ENCODE data around the gene SPRY2.
A peak's percentile ranks its signal among the peaks of the same experiment; 100 is the strongest.
"Not testable (repeated sequence)": the region's sequence is repeated elsewhere in the genome, so short reads cannot be mapped to it uniquely, and the experiment has no call there.

The SPRY2 gene, protein sequence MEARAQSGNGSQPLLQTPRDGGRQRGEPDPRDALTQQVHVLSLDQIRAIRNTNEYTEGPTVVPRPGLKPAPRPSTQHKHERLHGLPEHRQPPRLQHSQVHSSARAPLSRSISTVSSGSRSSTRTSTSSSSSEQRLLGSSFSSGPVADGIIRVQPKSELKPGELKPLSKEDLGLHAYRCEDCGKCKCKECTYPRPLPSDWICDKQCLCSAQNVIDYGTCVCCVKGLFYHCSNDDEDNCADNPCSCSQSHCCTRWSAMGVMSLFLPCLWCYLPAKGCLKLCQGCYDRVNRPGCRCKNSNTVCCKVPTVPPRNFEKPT

DNA sequence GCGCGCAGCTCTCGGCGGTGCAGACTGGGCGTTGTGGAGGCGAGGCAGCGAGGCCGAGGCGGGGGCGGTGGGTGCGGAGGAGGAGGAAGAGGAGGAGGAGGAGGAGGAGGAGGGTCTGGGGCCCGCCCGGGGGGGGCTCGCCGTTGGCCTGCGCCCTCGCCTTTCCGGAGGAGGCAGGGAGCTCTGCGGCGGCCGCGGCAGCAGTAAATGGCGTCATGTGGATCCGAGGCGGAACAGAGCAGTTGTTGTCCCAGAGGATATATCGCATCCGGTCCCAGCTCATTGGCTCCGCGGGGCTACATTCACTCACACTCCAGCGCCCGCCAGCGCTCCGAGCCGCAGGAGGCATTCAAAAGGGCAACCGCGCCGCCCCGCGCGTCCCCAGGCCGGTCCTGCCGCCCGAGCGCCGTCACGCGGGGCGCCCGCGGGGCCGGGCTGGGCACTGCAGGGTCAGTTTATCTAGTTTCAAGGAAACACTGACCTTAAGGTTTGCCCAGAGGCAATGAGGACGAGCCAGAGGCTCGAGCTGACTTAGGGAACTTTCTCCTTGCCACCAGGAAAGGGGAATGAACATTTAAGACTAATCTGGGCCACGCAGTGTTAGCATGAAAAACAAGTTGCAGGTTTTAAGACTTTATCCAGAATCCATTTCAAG is at the start of gene SPRY2:
TSS of gene SPRY2 (minus strand) at position 26 of the 655 bp plus-strand sequence. CDS start 3,421 bp downstream, outside the sequence.
- DNase-seq = peak; percentile 27

DNA sequence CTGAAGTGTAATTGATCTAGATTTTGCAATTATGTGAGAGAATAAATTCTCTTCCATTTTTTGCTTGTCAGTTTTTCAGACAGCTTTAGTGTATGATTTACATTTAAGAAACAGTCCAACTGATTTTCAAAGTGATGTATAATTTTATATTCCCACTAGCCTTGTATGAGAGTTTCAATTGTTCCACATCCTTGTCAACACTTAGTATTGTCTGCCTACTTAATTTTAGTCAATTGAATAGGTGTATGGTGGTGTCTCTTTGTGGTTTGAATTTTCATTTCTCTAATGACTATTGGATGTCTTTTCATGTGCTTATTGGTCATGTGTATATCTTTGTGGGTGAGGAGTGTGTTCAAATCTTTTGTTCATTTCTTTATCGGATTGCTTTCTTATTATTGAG is 49.4 kb upstream of the SPRY2 start:
- DNase-seq = no peak

DNA sequence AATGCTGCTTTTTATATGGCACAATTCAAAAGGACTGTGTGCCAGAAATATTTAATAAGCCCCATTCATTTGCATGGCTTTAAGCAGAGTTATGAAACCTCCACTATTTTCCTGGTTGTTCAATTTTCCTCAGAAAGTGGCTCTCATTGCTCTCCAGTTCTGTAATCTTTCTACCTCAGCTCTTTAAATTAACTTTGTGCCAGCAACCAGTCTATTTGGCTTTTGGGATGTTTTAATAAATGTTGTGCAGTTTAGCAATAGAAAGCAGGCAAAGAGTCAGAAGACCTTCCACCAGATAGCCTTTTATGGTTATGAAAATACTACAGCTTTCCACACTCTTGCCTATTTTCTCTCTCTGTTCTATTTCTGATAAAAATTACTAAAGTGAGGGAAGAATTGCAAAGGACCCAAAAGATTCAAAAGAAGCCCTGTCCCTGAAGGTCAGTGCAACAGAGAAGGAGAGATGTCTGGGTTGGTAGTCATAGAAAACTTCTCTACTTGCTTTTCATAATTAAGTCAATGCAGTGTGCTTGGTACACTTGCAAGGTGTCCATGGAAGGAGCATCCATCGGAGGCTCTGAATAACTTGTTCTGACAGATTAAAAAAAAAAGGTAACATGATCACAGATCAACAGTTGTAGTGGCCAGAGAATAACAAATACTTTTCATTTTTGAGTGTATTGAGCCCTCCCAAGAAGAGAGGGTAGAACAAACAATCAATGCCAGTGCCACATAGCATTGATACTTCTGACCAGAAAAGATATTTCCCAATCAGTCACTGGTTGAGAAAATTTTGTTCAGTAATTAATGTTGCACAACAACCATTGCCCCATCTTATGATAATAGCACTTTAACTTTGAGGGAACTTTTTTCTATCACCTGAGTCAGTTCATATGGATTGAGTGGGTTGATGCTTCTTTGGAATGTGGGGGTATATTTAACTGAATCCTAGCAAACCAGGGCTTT is 48.4 kb upstream of the SPRY2 start:
- DNase-seq = no peak

DNA sequence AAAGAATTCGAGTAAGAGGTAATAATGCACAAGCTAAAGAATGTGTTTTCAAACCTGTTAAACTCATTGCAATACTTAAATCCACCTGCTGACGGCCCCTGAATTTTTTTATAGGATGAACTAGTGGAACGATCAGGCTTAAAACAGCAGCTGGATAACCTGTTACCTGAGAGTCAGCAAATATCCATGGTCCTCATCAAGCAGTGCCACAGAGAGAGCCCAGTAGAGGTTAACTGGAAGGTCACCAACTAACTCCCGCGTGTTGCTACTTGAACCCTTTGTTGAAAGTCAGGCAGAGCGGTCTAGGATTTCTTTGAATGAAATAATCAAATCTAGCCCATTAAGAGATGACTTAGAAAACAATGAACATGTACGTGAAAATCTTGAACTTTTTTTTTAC is 47.6 kb upstream of the SPRY2 start:
- DNase-seq = no peak

DNA sequence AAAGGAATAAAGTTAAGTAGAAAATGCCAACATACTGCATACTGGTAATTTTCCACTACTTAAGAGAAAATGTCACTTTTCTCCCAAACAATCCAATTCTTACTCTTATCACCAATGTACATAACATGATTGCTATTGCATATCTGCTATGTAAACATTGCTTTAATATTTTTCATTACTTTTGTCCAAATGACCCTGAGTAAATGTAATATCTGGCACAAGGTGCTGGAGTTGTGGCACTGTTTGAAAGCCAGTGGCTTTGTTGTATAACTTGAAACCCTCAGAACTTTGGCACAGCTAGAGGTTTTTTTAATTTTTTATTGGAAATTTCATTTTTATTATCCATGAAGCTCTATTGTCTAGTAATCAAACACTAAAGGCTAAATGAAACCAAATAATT is 45.7 kb upstream of the SPRY2 start:
- no peak for DNase-seq

DNA sequence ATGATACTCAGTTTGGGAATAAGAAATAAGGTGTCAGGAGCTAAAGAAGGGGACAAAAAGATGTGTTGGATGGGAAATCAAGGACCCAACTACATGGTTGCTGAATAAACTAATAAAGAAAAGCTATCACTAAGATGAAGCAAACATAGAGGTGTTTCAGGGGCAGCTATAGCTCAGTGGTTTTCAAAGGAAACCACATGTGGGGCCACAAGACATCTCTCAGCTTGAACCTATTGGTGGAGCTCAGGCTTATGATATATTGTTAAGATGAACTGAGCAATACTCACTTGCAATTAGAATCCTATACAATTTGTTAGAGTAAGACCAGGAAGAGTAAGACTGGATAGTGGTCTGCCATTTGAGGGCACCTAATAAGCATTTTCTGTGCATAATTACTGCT is 45.1 kb upstream of the SPRY2 start:
- DNase-seq = no peak

DNA sequence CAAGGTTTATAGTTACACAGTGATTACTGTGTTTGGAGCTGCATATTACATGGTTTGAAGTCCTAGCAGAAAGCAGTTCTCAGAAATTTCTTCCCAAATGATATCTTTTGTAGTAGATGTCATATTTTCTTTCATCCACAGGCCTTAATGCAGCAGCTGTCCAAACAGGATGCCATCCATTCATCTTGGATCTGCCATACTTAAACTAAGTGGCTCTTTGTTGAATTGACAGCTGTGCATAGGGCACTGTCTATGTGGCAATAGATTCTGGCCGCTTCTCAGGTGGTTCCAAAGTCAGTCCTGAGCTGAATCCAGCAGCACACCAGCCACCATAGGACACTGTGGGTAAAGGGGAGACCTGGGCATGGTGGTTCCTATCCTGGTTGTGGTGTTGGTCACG is 41.6 kb upstream of the SPRY2 start:
- DNase-seq = no peak

DNA sequence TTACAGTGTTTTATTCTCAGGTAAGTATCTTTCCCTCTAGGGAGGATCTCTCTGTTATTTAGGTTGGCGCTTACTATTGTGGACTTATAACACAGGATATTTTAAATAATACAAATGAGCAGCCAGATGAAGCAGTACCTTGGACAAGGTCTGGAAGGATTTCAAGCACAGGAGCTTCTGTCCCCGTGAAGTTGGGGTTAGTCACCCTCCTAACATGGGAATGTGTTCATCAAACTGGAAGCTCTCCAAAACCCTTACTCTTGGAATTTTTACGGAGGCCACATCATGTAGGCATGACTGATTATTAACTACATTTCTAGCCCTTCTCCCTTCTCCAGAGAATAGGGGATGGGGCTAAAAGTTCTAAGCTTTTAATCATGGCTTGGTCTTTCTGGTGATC is 38.3 kb upstream of the SPRY2 start:
- DNase-seq = no peak

DNA sequence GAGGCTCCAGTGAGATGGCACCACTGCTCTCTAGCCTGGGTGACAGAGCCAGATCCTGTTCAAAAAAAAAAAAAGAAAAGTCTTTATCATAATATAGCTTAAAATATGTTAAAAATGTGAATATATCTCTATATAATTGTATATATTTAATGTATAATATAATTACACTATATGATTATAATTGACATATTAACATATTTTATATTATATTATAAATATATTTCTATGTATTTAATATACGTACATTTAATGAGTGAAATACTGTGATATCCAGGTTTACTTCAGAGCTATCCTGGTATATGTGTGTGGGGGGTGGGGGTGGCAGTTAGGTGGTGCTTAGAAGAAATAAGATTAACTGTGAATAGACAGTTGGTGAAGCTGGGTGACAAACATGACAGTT is 35.6 kb upstream of the SPRY2 start:
- DNase-seq = no peak

DNA sequence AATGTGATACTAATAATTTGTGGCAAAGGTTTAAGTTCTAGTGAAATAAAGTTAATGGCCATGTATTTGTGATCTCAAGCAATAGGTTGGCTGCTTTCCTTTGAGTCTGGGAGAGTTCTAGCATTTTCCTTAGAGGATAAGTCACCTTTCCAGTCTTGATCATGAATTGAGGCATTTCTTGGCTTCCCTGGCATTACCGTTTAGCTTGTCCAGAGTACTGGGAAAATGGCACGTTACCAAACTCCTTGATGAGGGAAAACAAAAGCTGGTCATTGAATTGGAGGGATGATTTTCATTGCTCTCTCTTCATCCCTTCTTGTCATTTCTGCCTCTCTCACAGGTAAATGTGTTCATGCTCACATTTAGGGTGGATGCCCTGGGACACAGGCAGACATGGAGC is 34.0 kb upstream of the SPRY2 start:
- DNase-seq = no peak

DNA sequence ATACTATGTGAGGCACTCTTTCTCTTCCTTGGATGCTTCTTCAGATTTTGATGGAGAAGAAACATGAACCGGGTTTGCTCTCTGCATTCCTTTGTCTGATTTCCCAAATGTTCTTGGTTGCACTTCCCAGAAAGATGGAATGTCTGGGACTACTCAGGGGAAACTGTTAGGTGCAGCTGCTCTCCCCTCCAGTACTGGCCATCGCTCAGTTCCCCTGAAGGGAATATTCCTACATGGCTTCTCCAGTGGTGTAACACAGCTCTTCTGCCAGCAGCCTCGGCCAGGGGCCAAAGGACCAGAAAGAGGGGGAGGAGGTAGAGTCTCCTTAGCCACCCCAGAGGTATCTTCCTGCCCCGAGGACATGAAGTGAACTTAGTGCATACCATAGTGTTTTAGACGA is 33.5 kb upstream of the SPRY2 start:
- no peak for DNase-seq

DNA sequence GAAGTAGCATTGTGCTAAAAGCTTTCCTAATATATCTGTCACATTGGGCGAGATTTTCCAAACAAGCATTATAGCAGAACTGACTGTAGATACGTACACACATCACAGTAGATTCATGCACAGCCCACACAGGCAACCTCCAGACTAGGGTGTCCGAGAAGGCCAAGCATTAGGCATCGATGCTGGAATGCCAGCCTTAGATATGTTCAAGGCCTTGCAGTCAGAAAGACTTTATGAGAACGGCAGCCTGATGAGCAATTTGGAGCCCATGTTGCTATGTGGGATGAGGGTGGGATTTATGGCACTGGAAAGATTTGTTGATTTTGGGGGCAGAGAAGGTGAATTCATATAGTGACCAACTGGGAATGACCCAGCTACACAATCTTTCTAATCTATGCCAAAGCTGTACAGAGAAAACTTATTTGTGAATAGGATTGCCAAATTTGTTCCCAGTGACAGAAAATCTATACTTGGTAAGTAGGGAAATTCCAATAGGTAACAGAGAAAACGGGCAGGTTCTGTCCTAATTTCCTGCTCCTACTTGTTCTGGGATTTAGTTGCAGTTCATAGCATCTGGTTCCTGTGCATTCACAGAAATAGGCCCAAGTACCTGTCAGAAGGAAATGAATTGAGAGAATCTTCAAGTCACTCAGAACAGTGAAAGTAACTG is 31.0 kb upstream of the SPRY2 start:
- no peak for DNase-seq

DNA sequence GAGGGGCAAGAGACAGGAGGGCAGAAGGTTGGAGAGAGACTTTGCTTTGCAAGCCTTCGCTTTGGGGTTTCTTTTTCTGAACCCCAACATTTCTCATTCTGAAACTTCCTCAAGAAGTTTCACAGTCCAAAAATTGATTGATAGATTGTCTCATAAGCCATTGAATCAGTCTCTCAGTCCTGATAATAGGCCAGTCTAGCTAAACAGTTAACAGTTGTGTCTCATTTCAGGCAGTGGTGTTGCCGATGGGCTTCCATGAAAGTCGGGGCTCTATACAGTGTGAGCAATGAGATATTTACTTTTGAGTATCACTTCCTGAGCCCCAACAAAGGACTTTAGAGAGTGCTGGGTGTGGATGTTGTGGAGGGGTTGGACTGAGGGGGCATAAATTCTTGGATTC is 26.5 kb upstream of the SPRY2 start:
- no peak for DNase-seq

DNA sequence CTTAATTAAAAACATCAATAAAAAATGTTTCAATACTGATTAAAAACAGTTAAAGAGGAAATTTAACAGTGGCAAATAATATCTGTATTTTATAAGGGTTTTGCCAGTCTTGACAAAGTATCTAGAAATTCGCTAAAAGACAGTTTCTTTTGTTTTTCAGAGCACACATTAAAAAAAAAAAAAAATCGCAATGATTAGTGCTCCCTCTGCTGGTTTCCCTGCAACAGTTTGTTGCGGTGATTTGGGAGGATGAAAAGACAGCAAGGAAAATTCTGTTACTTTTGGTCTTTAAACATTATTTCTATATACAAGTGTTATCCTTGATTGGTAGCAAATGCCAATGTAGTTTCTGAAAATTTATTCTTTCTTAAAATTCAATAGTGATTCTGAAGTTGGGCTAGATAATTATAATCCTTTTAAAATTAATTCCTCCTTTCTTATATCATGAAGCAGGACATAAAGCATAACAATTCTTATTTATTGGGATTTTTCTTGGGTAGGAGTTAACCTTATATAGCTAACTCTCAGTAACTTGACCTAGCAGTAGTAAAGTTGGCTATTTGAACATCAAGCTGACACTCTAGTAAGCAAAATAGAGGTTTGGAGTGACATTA is 23.1 kb upstream of the SPRY2 start:
- no peak for DNase-seq

DNA sequence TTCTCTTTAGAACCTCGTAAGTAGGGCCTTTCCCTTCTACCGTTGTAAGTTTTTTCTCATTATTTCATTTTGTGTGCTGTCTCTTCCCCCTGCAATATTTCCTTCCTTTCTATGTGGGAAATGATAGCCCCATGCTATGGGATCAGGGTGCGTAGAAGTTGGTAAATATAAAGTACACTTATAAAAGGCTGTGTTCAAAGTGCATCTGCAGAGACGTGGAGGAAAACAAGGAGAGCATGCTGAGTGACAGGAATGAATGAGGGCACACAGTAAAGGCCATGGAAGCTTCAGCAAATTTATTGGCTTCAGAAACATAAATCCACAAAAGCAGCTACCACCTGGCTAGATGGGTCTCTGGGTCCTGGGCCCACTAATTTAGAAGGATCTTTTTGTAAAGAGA is 21.6 kb upstream of the SPRY2 start:
- no peak for DNase-seq

DNA sequence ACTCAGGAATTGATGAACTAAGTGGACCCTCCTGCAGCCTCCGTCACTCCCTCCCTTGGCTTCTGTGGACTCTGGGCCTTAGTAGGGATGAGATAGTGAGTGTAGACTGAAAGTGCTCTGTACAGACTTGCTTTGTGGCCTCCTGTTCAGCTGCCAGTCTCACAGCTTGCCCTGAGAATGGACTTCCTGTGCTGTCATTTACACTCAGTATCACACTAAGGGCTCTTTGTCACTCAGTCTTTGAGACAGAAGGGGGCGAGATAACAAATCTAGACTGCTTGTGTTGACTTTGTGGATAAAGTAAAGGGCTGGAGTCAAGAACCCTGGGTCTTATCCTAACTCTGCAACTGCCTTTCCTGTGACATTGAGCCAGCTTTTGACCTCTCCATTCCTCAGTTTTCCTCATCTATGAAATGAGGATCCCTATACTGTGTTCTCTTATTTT is 21.0 kb upstream of the SPRY2 start:
- DNase-seq = no peak

DNA sequence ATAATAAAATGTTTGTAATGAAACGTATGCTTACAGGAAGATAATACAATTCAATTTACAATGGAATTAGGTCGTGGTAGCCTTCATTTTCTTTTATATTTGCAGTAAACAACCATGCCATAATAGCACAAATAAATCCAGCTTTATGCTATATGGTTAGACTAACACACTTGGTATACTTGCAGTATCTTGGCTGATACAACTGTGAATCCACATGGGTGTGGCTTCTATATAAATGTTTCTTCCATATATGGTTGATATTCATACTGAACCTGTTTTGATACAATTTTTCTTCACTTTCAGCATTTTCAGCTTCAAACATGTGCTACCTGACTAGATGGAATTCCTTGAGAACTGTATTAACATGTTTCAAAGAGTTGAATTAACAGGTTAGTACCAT is 20.4 kb upstream of the SPRY2 start:
- DNase-seq = no peak

DNA sequence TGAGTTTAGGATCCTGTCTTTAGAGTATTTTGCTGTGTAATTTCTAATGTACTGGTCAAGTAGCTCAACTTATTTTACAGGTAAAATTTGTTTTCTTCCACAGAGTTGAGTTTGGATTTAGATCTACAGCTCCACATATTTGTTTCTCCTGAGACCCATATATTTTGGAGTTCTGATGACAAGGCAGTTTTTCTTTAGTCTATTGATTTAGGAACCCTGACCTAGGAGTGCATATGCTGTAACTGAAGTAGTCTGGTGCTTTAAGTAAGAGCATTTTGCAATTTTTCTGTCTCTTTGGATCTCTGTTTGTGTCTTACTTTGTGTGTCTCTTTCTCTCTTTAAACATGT is 19.5 kb upstream of the SPRY2 start:
- no peak for DNase-seq

DNA sequence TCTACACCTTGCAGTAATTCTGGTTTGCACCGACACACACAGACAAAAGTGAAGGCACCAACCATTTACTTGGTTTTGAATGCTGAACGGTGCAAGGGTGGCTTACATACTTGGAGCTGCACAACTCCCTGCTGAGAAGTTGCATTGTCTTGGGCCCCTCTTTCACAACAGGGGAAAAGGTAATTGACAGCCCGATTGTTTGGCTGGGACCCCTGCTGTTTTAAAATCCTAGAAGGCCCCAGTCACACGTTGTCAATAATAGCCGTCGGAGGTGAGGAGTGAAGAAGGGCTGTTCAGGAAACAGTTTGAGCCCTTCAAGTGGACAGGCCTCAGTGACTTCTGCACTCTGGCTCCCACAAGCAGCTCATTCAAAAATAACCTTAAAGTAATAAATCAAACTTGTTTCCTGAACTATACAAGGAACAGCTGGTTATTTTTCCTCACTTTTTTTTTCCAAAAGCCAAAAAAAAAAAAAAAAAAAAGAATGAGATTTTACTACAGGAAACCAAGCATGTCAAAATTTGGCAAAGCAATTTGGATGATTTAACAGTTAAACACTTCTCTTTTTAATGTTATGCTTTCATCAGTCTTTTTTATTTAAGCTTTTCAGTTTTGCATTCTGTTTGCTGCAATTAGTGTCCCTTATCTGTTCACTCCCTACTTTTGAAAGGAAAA is 19.0 kb upstream of the SPRY2 start:
- DNase-seq = no peak

DNA sequence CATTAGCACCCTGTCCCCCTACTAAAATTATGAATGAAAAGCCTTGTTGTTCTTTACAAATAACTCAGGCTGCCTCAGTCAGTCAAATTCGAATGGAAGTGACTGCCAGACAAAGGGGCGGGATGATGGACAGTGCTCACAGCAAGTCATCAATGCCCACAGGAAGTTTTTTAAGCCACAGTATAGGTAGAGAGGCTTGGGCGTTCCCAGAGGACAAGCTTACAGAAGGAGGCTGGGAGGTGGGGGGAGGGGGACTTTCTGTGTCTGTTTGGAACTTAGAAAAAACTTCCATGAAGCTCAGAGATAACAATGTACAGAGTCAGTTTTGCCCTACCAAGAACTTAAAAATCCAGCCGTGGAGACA is 18.5 kb upstream of the SPRY2 start:
- no peak for DNase-seq

DNA sequence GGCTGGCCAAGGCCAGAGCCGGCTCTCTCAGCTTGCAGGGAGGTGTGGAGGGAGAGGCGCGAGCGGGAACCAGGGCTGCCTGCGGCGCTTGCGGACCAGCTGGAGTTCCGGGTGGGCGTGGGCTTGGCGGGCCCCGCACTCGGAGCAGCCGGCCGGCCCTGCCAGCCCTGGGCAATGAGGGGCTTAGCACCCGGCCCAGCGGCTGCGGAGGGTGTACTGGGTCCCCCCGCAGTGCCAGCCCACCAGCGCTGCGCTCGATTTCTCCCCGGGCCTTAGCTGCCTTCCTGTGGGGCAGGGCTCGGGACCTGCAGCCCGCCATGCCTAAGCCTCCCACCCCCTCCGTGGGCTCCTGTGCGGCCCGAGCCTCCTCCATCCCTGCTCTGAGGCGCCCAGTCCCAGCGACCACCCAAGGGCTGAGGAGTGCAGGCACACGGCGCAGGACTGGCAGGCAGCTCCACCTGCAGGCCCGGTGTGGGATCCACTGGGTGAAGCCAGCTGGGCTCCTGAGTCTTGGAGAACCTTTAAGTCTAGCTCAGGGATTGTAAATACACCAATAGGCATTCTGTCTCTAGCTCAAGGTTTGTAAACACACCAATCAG is 14.7 kb upstream of the SPRY2 start:
- not testable (repeated sequence) for DNase-seq

DNA sequence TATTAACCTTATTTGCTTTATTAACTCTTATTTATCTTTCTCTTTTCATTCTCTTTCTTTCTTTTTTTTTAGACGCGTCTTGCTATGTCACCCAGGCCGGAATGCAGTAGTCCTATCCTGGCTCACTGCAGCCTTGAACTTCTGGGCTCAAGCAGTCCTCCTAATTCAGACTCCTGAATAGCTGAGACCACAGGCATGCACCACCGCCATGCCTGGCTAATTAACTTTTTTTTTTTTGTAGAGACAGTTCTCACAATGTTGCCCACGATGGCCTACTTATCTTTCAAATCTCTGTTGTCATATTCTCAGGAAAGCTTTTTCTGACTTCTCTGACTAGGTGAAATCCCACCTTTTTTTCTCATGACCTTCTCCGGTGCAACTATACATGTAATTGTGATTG is 7.8 kb upstream of the SPRY2 start:
- DNase-seq = no peak
